Aorta (tissue), 5 donors: ENCODE measurements around the gene TMUB2. TPM values are rescaled to one million over a fixed set of nuclear protein-coding genes. Genes with fewer than 3 reads are reported as not detected.

Source experiments
- ATAC-seq: fragments of 200-7000 bp; cut with Tn5 transposase; one replicate; pipeline ENCODE4 v1.9.1; 2022; ENCODE audit warnings: moderate library complexity; ENCODE audit not compliant: low FRiP score
- DNase-seq, 2 donors: peaks; one replicate each; pipeline ENCODE4 v3.0.0-alpha.2; 2020
- H3K27ac ChIP-seq, 2 donors: one replicate each; pipeline ENCODE4 v1.5.1; 2013; ENCODE audit warnings: low read length in 2 of 2, mild to moderate bottlenecking in 2 of 2, moderate library complexity in 2 of 2, control low read depth in 1 of 2, inconsistent platforms in 1 of 2, low read depth in 1 of 2
- H3K27me3 ChIP-seq, 2 donors: one replicate each; pipeline ENCODE4 v1.6.1; 2013; ENCODE audit warnings: control low read depth in 1 of 2, low read length in 1 of 2, mild to moderate bottlenecking in 1 of 2, moderate library complexity in 1 of 2; ENCODE audit not compliant: insufficient read depth in 2 of 2, control insufficient read depth in 1 of 2
- H3K36me3 ChIP-seq, 2 donors: one replicate each; pipeline ENCODE4 v1.6.1; 2013; ENCODE audit warnings: control low read depth in 1 of 2, low read length in 1 of 2, mild to moderate bottlenecking in 1 of 2; ENCODE audit not compliant: insufficient read depth in 2 of 2, control insufficient read depth in 1 of 2
- H3K4me1 ChIP-seq, 2 donors: one replicate each; pipeline ENCODE4 v1.6.1; 2013; ENCODE audit warnings: low read length in 2 of 2, control low read depth in 1 of 2, mild to moderate bottlenecking in 1 of 2, moderate library complexity in 1 of 2; ENCODE audit not compliant: insufficient read depth in 2 of 2, control insufficient read depth in 1 of 2
- H3K4me3 ChIP-seq, 2 donors: one replicate each; pipeline ENCODE4 v1.5.1; 2013; ENCODE audit warnings: low read length in 2 of 2, control low read depth in 1 of 2, mild to moderate bottlenecking in 1 of 2
- H3K9me3 ChIP-seq: one replicate; pipeline ENCODE4 v1.6.1; 2013; ENCODE audit warnings: mild to moderate bottlenecking, low read length; ENCODE audit not compliant: control insufficient read depth
- WGBS, 2 donors: extraction: QIAGEN DNeasy Blood & Tissue Kit; methylation state at CpG; one replicate each; pipeline ENCODE4 v1.1.7; 2013; 5-methylcytosine and 5-hydroxymethylcytosine counted together
- intact Hi-C, 2 donors: fragments of 100-400 bp; cut with DNase I; formaldehyde crosslinking; loops; one replicate each; pipeline versions ENCODE4 v1.14.2 to v1.15.0; 2022
- polyA plus RNA-seq, 2 donors: library from polyadenylated mRNA; stranded (reverse); fragments of 200-250 nt; gene quantifications; one replicate each; pipeline ENCODE4 v1.2.3, GENCODE V29; 2013
- total RNA-seq, 2 donors: library from RNA; stranded (reverse); fragmentation: NEBNext Ultra II Directional; extraction: Animal tissue kit (Norgen Biotek cat#: 25700); gene quantifications; one replicate each; pipeline ENCODE4 v1.2.1, GENCODE V29; 2021
- donor health status: healthy with polysubstance abuse.
- donor health status: Bipolar disorder and iron deficiency.
- donor health status: DM: no; HTN: no; CAD: no.
- donor health status: DM: no; HTN: no; CAD: no.
- donor health status: DM: yes; HTN: yes; CAD: no.

TMUB2 gene
- total and polyA plus RNA-seq, 4 donors = 13.4 to 59.8 (median 32.8) TPM

DNA sequence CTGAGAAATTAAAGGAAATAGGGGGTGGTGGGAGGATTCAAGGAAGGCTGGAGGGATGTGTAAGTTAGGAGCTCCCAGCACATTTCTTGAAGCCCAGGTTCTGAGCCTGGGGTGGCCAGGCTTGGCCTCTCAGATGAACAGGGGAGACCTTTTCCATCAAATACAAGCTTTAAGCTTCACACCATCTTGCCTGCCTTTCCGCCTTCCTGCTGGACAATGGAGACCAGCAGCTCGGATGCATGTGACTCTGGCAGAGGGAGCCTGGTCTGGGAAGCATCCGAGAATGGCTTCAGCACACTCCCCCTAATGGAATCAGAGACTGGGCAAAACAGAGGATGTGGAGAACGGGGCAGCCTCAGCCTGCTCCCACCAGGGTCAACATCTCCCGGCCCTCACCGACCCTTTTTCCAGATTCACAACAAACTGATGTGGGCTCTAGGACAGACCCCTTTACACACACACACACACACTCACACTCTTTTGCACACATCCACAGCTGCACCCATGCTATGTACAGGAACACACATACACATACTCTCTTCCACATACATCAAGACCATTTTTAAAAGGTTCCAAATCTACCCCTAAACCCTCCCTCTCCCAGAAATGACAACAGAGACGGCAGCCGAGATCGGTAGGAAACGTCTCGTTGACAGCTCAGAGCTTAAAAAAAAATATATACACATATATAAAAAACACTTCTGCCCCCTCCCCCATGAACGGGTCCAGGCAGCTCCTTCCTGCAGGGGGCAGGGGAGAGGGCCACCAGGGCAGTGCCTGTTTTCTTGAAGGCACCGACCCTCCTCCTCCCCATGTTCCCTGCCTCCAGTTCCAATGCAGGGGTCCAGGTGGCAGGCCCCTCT, 19.4 kb downstream of the TMUB2 start:
- H3K4me1 ChIP-seq = no peaks in the 10 kb centered on the region
- intact Hi-C loops = no loop called here
- no peaks in the 10 kb centered on the region for H3K9me3 ChIP-seq
- H3K36me3 ChIP-seq = peaks cover 0 to 5% of the 10 kb centered on the region in 2 donors
- WGBS, 2 donors = 34 to 43% methylated on average over 13 of the region's 13 CpGs
- ATAC-seq (no peak), DNase-seq (no peak)
- H3K27me3 ChIP-seq = no peaks in the 10 kb centered on the region
- no peak overlapping the region for H3K4me3 ChIP-seq
- H3K27ac ChIP-seq = no peak overlapping the region

GRCh38 chr17:44206825-44207155, 20.0 kb downstream of the TMUB2 start:
- no peak overlapping the region for H3K27ac ChIP-seq
- H3K4me1 ChIP-seq = no peaks in the 10 kb centered on the region
- 71 to 81% methylated on average over 6 of the region's 6 CpGs for WGBS, 2 donors
- intact Hi-C loops = no loop called here
- H3K27me3 ChIP-seq = no peaks in the 10 kb centered on the region
- no peak overlapping the region for H3K4me3 ChIP-seq
- peaks cover 0 to 5% of the 10 kb centered on the region in 2 donors for H3K36me3 ChIP-seq
- DNase-seq (no peak), ATAC-seq (no peak)
- no peaks in the 10 kb centered on the region for H3K9me3 ChIP-seq

DNA sequence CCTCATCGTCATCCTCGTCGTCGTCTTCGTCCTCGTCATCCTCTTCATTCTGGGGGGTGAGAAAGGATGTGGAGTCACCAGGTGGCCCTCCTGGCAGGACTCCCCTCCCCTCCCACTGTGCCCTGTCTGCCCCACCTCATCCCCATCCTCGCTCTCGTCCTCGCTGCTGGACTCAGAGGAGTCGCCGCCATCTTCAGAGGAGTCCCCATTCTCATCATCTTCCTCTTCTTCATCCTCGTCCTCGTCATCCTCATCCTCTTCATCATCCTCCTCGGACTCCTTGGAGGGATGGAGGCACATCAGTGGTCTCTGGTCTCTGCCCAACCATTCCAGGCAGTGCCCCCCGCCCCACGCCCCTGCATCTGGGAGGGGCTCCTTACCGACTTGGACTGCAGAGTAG, 20.5 kb downstream of the TMUB2 start:
- Histone ChIP-seq H3K4me3 (no peak overlapping the region), H3K27me3 (no peaks in the 10 kb centered on the region), H3K36me3 (peaks cover 0 to 5% of the 10 kb centered on the region in 2 donors), H3K27ac (no peak overlapping the region), H3K9me3 (no peaks in the 10 kb centered on the region), H3K4me1 (no peaks in the 10 kb centered on the region)
- ATAC-seq (no peak), DNase-seq (no peak)
- intact Hi-C loops = no loop called here
- WGBS, 2 donors = 81 to 85% methylated on average over 17 of the region's 17 CpGs

DNA sequence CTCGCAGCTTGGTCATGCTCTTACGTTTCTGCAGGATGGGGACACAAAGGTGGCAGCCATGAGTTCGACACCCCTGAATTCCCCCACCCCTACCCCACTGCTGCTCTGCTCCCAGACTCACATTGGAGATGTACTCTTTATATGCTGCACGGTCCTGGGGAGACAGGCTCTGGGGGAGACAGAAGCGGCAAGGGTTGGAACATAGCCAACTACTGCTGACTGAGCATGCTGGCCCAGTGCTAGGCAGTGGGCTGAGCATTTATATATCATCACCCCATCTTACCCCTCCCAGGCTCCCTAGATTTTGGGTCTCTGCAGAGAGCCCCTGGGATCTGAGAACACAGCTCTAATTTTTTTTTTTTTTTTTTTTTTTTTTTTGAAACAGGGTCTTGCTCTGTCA, 21.0 kb downstream of the TMUB2 start:
- Histone ChIP-seq H3K36me3 (peaks cover 0 to 5% of the 10 kb centered on the region in 2 donors), H3K4me3 (no peak overlapping the region), H3K4me1 (no peaks in the 10 kb centered on the region), H3K27ac (no peak overlapping the region), H3K27me3 (no peaks in the 10 kb centered on the region), H3K9me3 (no peaks in the 10 kb centered on the region)
- DNase-seq = no peak
- intact Hi-C loops = no loop called here
- no peak for ATAC-seq
- WGBS, 2 donors = 79 to 80% methylated on average over 5 of the region's 5 CpGs

DNA sequence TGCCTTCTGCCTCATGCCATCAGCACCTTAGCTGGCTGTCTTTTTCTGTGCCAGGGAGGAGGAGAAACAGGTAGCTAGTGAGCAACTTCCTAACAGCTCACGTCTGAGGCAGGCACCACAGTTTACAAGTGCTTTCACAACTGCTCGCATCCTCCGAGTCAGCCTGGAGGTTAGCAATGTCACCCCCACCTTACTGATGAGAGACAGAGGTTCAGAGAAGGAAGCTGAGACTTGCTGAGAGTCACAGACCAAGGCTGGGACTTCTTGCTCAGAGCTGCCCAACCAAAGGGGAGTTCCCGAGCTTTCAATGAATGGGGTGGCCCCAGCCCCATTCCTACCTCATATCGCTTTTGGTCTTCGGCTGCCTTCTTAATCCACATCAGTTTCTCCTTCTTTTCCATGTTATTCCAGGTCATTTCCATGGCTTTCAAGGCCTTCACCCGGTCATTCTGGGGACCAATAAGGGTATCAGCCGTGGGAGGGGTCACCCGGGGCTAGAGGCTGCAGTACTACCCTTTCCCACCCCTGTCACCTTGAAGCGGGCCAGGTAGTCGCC, 23.1 kb downstream of the TMUB2 start:
- intact Hi-C loops = loop anchor here (1.0 to 10.0 kb wide), 2 partner anchors 121 to 295 kb away; partner anchors contain the start of gene GPATCH8 (in 1 of the 2)
- no peak for ATAC-seq
- peaks cover under 1 to 7% of the 10 kb centered on the region in 2 donors for H3K36me3 ChIP-seq
- no peaks in the 10 kb centered on the region for H3K27me3 ChIP-seq
- DNase-seq = no peak
- H3K4me1 ChIP-seq = no peaks in the 10 kb centered on the region
- H3K27ac ChIP-seq = no peak overlapping the region
- no peaks in the 10 kb centered on the region for H3K9me3 ChIP-seq
- H3K4me3 ChIP-seq = no peak overlapping the region
- 69 to 70% methylated on average over 11 of the region's 11 CpGs for WGBS, 2 donors

- intact Hi-C loops = loop anchor here (1.0 to 10.0 kb wide), 2 partner anchors 121 to 294 kb away; partner anchors contain the start of gene GPATCH8 (in 1 of the 2)
- Histone ChIP-seq H3K36me3 (peaks cover 5 to 9% of the 10 kb centered on the region in 2 donors), H3K4me3 (no peak overlapping the region), H3K27ac (no peak overlapping the region), H3K27me3 (no peaks in the 10 kb centered on the region), H3K9me3 (no peaks in the 10 kb centered on the region), H3K4me1 (no peaks in the 10 kb centered on the region)
- DNase-seq = peak; percentile 93 to 96
- WGBS, 2 donors = 30 to 32% methylated on average over 60 to 64 of the region's 64 CpGs
- peak; percentile 91 for ATAC-seq
These were observed 23.8 kb downstream of the TMUB2 start for GRCh38 chr17:44210342-44211192.

GRCh38 chr17:44211281-44212265, 24.8 kb downstream of the TMUB2 start:
- Histone ChIP-seq H3K36me3 (peaks cover 5 to 14% of the 10 kb centered on the region in 2 donors), H3K4me1 (no peaks in the 10 kb centered on the region), H3K27me3 (no peaks in the 10 kb centered on the region), H3K4me3 (no peak overlapping the region), H3K27ac (no peak overlapping the region), H3K9me3 (no peaks in the 10 kb centered on the region)
- DNase-seq = no peak
- ATAC-seq = no peak
- intact Hi-C loops = loop anchor here in 1 of 2 donors (10.0 kb wide), 1 partner anchor 293 kb away; the partner anchor contains the start of gene GPATCH8
- WGBS, 2 donors = 89% methylated on average over 30 of the region's 30 CpGs
